Gastrocnemius medialis (tissue), 4 donors: Measurements from ENCODE around the gene SPTBN4.

ENCODE experiments used
- CTCF ChIP-seq, 5 experiments: fragments of 450-650 bp in 3 of 5; fragments of 200-600 bp in 2 of 5; sonication (generic) in 2 of 5; IDR thresholded peaks in 4 of 5; conservative IDR thresholded peaks in 1 of 5; 1 replicate in 4 of 5; 2 replicates in 1 of 5; pipeline ENCODE4 v1.5.1; 2016 to 2019; ENCODE audit warnings: antibody characterized with exemption in 5 of 5, mild to moderate bottlenecking in 3 of 5, moderate library complexity in 3 of 5
- POLR2A ChIP-seq, 2 donors: fragments of 450-650 bp; IDR thresholded peaks; one replicate each; pipeline ENCODE4 v1.6.1; 2017; ENCODE audit warnings: antibody characterized with exemption in 2 of 2, mild to moderate bottlenecking in 2 of 2, moderate library complexity in 2 of 2

- TF ChIP-seq CTCF (IDR thresholded peaks at IDR 0.05 in 4 of 5, conservative IDR thresholded peaks at IDR 0.05 in 1 of 5) (no peak), POLR2A (IDR thresholded peaks at IDR 0.05) (no peak)
Observed at GRCh38 chr19:40578442-40578908, 111.7 kb downstream of the SPTBN4 start.
